NCI-H128 (cell line): ENCODE data around the gene SPINK4.
A peak's percentile ranks its signal among the peaks of the same experiment; 100 is the strongest.

Experiments used
- DNase-seq: peaks from one replicate; lab custom pipeline; 2025; ENCODE audit not compliant: unreplicated experiment; lab: John Stamatoyannopoulos, UW

Gene SPINK4, protein sequence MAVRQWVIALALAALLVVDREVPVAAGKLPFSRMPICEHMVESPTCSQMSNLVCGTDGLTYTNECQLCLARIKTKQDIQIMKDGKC

DNA sequence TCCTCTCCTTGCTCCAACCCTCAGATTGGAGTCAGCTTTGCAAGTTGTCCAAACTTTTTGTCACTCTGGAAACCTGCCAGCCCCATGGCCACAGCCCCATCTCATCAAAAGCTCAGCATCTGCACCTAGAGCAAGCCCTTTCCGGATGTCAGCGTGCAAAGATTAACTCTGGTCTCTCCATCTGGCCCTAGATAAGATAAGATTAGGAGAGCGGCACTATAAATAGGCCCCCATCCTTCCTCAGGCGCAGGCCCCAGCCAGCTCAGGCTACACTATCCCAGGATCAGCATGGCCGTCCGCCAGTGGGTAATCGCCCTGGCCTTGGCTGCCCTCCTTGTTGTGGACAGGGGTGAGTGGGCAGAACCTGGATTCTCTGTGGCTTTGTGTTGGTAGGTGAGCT, at the start of gene SPINK4:
Gene SPINK4, plus strand, starts transcription at position 247 of the 400 bp plus-strand sequence. Its CDS starts 42 bp downstream, at position 289.
- DNase-seq, result no peak

DNA sequence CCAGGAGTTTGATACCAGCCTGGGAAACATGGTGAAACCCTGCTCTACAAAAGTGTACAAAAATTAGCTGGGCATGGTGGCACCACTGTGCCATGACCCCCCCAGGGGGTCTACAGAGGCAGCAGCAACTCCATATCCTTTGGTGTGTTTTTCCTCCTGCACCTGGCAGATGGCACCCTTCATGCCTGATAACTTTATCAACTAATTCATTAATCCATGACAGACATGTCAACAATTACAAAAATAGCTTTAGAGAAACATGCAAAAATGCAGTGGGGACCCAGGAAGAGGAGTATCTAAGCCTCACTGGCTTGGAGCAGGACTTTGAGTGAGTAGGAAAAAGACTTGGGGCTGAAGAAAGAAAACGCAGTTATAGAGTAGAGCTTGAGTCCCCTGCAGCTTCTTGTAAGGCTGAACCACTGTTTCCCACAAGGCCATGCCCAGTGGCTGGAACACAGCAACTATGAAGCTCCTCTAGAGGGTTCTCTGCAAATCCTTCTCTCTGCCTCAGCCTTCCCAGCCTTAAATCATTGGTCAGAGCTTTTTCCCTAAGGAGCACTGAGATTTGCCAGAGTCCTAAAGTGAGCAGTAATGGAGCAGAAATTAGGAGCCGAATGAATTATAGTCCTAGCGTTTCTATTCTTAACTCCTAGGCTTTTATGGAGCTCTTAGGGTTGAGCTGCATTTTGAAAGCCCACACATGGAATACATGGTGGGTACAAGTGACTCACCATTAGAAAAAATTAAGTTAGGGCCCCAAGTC, 47.3 kb upstream of the SPINK4 start:
- DNase-seq, result no peak

DNA sequence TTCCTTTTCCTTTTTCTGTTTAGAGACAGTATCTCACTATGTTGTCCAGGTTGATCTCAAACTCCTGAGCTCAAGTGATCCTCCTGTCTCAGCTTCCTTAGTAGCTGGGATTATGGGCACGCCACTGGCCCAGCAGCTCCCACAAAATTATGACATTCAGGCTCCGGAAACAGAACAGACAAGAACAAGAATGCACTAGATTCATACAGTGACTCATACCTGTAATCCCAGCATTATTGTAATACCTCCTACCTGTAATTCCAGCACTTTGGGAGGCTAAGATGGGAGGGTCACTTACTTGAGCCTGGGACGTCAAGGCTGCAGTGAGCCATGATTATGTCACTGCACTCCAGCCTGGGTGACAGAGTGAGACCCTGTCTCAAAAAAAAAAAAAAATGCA, 46.1 kb upstream of the SPINK4 start:
- DNase-seq, result no peak

DNA sequence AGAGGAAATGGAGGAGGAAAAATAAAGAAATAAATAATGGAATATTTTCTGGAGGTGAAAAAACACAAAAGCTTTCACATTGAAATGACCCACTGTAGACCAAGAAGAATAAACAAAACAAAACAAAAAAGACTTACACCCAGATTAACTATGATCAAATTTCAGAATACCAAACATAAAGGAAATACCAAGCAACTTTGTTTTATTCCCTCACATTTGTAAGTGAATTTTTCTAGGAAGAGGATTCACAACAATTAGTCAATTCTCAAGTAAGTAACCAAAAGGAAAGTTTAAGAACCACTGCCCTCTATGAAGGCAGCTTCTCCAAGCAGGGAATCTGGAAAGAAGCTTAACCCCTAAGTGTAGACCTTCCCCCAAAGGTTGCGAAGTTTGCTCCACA, 43.2 kb upstream of the SPINK4 start:
- DNase-seq, result no peak

DNA sequence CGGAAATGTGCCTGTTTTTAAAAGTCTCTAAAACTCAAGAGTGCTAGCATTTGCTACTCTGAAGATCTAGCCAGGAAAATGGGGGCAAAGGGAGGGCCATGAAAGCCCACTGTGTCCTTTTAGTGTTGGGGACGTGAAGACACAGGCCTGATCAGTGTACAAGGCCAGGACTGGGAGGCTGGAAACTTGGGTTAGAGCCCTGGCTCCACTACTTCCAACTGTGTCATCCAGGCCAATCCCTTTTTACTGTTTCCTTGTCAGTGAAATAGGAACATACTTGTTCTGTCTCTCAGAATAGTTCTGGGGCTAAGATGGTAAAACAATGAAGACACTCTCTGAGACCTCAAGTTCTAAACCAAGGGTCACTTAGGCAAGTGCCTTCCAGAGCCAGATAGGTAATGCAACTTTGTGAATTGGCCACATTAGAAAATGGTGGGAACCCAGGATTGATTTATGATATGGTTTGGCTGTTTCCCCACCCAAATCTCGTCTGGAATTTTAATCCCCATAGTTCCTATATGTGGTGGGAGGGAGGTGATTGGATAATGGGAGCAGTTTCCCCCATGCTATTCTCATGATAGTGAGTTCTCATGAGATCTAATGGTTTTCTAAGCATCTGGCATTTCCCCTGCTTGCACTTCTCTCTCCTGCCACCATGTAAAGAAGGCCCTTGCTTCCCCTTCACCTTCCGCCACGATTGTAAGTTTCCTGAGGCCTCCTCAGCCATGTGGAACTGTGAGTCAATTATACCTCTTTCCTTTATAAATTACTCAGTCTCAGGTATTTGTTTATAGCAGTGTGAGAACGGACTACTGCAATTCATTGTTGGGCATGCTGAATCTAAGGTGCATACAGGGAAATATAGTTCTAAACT, 42.5 kb upstream of the SPINK4 start:
- no peak for DNase-seq

DNA sequence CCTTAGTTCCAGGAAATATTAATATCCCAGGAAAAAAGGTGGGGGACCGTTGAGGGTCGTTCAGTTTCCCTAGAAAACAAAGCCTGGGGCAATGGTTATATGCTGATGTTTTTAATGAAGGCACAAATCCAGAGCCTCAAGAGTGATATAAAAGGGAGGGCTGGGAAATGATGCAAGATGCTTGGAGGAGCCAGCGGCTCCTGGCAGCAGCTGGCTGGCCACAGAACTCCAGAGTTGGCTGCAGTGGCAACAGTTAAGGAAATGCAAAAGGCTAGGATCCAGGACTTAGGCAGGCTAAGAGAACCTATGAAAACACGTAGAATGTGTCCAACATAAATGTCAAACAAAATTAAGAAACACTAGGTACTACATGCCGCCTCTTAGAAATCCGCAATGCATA, 41.8 kb upstream of the SPINK4 start:
- no peak for DNase-seq

DNA sequence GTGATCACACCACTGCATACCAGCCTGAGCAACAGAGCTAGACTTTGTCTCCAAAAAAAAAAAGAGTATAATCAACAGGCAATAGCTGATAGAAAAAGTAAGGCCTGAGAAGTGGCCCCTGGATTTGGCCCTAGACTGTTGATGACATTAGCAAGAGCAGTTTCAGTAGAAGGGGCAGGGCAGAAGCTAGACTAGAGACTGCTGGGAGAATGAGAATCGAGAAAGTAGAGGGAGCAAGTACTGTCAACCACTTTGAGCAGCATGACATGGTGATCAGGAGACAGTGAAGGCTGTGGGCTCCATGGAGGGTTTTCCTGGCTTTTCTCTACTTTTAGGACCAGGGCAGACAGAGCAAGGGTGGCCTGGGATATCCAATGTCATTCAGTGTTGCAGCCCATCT, 37.9 kb upstream of the SPINK4 start:
- DNase-seq, result no peak

DNA sequence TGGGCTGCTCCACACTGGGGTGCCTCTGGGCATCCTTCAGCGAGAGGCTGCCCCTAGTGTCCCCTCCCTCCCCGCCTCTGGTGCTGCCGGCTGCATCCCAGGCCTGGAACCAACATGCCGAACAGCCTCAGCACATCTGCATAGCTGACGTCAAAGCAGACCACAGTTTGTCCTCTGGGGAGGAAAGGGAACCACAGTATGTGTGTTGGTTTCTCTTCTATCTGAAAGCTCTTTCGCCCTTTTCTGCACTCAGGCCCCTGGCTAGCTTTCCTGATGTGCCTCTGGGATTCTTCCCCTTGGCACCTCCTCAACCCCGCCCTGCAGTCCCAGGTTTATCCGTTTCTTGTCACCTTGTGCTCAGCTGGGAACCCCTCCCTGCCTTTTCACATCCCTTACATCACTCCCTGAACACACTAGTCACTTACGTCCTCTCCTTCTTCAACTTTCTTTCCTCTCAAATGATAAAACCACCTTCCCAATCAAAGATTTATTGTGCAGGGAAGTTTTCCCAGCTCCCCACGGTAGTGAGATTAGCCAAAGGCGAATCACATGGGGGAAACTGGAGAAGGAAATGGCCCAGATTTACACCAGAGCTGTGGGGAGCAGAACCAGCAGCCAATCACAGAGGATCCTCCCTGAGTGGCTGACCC, 37.3 kb upstream of the SPINK4 start:
- DNase-seq, result no peak

DNA sequence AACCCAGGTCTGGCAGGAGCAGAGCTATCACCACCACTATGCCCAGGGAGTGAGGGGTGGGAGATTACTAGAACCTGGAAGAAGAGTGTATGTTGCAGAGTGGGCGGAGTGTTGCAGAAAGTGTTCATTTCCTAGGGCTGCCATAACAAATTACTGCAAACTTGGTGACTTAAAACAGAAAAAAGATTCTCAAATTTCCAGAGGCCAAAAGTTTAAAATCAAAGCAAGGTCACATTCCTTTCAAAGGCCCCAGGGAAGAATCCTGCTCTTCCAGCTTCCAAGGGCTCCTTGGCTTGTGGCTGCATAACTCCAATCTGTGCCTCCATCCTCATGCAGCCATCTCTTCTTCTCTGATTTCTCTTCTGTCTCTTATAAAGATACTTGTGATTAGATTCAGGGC, 30.6 kb upstream of the SPINK4 start:
- DNase-seq, result no peak

DNA sequence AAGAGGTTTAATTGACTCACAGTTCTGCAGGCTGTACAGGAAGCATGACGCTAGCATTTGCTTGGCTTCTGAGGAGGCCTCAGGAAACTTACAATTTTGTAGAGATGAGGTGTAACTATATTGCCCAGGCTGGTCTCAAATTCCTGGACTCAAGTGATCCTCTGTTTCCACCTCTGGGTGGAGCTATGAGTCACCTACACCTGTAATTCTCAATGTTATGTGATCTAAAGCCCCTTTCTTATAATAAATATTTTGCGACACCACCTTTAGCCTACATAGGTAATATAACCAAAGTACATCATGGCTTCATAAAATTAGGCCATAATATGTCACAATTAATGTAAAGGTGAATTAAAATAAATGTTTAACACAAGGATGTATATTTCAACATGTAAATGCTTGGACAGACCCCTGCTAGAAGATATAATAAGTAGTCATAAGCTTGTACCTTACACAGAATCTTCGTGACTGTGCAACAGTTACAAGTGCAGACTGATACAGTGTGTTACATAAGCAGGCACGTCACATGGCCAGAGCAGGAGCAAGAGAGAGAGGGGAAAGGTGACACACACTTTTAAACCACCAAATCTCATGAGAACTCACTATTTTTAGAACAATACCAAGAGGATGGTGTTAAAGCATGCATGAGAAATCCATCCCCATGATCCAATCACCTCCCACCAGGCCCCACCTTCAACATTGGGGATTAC, 29.8 kb upstream of the SPINK4 start:
- no peak for DNase-seq

DNA sequence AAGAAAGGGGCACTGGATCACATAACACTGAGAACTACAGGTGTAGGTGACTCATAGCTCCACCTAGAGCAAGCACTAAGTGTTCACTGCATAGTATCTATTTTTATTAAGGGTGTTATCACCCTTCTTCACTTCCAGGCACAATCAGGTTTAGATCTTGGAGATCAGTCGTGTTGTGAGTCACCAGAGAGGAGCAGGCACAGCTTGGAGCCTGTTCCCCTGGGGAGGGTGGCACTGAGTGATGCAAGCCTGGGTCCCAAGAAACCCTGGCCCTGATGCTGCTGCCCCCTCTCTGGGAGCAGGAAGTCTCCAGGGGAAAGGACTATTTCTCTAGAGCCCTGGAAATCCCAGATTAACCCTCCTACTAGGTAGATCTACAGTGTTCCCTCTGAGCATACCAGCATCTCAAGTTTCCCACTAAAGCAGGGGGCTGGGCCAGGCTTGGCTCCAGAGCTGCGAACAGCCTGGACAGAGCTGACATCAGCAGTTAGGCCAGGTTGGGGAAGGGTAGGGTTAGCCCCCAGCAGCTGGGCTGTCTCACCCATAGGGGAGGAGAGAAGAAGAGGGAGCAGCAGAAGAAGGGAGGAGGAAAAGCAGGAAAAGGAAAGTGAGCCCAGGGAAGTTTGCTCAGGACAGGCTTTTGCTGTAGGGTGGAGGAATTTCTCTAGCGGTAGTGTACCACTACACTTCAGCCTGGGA, 28.1 kb upstream of the SPINK4 start:
- DNase-seq, result no peak

DNA sequence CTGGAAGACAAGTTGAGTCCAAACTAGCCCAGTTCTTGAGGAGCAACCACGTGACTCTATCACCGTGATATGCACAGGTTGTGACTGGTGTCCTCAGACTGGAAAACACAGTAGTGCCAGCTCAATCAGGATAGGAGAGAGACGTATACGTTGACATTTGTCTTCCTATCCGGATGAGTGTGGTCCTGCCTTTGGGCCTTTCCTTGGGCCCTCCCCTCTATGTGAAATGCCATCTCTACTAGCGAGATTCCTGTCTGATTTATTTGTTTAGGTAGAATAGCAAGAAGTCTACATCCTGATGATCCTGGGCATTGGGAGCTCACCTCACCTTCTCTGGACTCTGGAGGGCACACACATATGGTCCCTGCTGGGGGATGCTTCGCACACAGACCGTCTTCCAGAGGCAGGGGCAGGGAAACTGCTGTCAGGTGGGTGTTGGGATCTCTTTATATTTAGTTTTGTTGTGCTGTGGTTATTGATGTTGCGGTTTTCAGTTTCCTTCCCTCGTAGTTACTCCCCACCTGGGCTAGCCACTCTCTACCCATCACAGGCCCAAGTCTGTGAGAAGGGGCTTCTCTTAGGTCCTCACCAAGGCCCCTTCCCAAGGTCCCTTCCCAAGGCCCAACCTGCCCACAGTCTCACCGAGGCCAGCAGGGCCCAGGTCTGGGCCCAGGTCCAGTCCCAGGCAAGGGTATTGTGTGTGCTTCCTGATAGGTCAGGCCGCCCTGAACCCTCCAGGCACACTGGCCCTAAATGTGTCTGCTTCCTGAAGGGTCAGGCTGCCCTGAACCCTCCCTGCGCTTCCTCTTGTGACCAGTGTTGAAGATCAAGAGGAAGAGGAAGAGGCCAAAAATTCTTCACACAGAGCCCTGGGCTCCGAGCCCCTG, 19.0 kb upstream of the SPINK4 start:
- DNase-seq, result no peak

DNA sequence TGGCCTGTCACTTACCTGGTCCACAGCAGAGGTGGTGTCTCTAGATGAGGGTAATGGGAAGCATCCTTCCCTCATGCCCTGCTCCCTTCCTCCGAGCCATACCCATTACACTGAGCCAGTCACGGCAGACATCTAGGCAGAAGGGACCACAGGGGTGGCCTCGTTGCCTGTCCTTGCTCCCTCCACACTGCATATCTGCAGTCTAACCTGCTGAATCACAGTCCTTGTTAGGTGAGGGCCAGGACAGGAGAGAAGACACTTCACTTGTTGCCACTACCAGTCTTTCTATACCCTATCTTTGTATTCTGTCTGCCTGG, 18.4 kb upstream of the SPINK4 start:
- no peak for DNase-seq

DNA sequence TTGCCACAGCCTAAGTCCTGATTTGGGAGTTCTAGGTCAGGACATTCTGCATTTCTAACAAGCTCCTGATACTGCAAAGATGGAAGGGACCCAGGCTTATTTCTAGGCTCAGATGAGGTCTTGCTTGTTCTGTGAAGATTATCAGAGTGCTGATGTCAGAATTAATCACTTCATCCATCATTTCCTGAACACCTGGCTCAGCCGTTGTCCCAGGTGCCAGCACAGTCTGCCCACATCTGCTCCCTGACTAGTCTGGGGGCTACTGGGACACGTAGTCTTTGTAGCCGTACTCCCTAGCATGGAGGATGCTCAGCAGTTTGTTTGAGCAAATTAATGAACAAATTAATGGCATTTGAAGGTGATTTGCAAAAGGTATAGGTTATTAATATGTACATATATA, 17.9 kb upstream of the SPINK4 start:
- DNase-seq, result no peak

DNA sequence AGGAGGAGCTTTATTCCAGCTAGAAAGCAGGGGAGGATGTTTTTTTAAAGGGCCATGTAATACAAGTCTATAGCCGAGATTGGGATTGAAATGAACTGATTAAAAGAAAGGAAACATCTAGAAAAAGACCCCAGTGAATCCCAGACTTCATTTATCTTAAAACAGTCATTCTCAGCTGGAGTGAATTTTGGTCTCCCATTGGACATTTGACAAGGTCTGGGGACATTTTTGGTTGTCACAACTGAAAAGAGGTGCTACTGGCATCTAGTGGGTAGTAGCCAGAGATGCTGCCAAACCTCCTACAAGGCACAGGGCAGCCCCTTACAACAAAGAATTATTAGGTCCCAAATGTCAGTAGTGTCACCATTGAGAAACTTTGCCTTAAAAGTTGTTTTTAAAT, 16.3 kb upstream of the SPINK4 start:
- DNase-seq, result no peak

DNA sequence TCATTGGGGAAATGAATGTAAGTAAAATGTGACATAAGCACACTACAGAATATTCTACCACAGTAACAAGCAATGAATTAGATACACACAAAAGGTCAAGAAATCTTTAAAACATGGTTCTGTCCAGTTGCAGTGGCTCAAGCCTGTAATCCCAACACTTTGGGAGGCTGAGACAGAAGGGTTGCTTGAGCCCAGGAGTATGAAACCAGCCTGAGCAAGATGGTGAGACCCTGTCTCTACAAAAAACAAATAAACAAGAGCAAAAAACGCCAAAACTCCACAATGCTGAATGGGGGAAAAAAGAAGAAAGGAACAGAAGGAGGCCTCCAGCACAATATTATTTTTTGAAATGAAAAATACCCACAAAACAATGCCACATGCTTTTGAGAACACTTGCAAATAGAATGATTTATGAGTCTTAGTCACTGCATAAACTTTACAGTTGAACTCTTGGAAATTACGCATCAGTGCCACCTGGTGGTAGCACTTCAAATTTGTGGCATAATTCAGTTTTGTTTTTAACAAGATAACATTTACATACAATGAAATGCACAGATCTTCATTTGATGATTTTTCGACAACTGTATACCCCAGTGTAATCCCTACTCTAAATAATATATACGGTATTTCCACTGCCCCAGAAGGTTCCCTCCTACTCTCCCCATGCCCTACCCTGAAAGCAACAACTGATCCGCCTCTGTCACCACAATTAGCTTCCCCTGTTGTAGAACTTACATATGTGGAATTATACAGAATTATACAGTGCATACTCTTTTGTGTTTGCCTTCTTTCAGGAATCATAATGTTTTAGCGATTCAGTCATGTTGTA, 14.4 kb upstream of the SPINK4 start:
- peak; percentile 29 for DNase-seq

DNA sequence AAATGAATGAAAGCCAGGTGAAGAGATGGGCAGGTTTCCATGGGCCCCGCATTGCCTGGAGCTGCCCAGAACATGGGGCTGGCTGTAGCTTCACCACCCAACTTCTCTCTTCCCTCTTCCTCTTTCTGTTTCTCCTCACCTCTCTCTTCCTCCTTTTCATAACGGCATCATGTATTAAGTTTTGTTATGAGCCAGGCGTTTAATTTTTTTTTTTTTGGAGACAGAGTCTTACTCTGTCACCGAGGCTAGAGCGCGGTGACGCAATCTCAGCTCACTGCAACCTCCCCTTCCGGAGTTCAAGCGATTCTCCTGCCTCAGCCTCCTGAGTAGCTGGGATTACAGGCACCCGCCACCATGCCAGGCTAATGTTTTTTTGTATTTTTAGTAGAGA, 13.0 kb upstream of the SPINK4 start:
- DNase-seq, result no peak

DNA sequence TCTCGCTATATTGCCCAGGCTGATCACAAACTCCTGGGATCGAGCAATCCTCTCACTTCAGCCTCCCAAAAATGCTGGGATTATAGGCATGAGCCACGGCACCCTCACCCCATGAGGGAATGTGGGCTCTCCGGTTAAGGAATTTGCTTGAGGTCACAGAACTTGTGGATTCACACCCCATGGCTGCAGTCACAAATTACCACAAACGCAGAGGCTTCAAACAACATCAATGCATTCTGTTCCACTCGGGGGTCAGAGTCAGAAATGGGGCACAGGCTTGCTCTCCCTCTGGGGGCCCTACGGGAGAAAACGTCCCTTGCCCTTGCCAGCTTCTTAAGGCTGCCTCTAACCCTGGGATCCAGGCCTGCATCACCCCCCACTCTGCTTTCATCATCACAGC, 12.2 kb upstream of the SPINK4 start:
- no peak for DNase-seq

DNA sequence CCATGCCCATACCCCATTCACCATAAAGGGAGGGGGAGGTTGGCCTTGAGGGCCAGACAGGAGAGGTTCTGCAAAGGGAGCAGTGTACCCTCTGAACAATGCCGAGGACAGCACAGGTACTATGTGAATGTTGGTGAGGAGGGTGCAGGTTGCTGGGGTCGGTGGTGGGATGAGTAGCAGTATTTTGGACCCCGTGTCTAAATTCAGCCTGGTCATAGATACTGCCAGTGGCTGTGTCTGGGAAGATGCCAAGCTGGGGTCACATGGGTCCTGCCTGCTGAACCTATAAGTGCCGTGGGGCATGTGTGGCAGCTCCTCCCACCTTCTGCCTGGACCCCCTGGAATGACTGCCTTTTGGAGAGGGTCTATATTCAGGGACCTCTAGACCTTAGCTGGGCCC, 11.4 kb upstream of the SPINK4 start:
- DNase-seq, result no peak
